SK-N-SH (cell line): Measurements from ENCODE around the gene NUP205. TPM values are rescaled to one million over a fixed set of nuclear protein-coding genes. Genes with fewer than 3 reads are reported as not detected.

Experiments used
- CTCF ChIA-PET: fragments of 300-600, 350-600 bp; formaldehyde crosslinking; extraction: SDS; loops from one replicate; lab custom pipeline; 2021; lab: Yijun Ruan, JAX
- POLR2A ChIA-PET: fragments of 350-600 bp; sonication (Branson Sonifier 250); formaldehyde crosslinking; extraction: SDS; loops from one replicate; lab custom pipeline; 2020; ENCODE audit warnings: antibody characterized with exemption, inconsistent platforms; lab: Yijun Ruan, JAX
- DNase-seq: peaks from one replicate; pipeline ENCODE4 v3.0.0; 2012
- H2AFZ ChIP-seq: fragments of 200-600 bp; sonication (generic); 2 replicates; pipeline ENCODE4 v1.8.1; 2016; ENCODE audit warnings: antibody characterized with exemption, mild to moderate bottlenecking, low read depth
- H3F3A ChIP-seq: fragments of 200-600 bp; sonication (generic); replicated peaks from 2 replicates; pipeline ENCODE3; 2016; ENCODE audit warnings: antibody characterized with exemption, mild to moderate bottlenecking; ENCODE audit not compliant: insufficient read depth
- H3K27ac ChIP-seq, 2 experiments: fragments of 200-500 bp in 1 of 2; fragments of 200-600 bp in 1 of 2; sonication (Bioruptor generic) in 1 of 2; sonication (generic), shearing (Covaris generic) in 1 of 2; 2 replicates each; pipeline versions ENCODE4 v1.5.1 to v1.6.1; 2014 to 2016; ENCODE audit warnings: low read depth in 2 of 2, inconsistent platforms in 1 of 2, low read length in 1 of 2, mild to moderate bottlenecking in 1 of 2, mixed read lengths in 1 of 2
- H3K27me3 ChIP-seq: fragments of 200-600 bp; sonication (generic), shearing (Covaris generic); 2 replicates; pipeline ENCODE4 v1.6.1; 2016; ENCODE audit warnings: mixed run types; ENCODE audit not compliant: insufficient read depth
- H3K36me3 ChIP-seq, 2 experiments: fragments of 200-500 bp in 1 of 2; fragments of 200-600 bp in 1 of 2; sonication (Bioruptor generic) in 1 of 2; sonication (generic) in 1 of 2; replicated peaks in 1 of 2; 2 replicates each; pipeline versions ENCODE3 to v1.5.1; 2014 to 2016; ENCODE audit warnings: low read length in 1 of 2, mild to moderate bottlenecking in 1 of 2; ENCODE audit not compliant: insufficient read depth in 2 of 2, control insufficient read depth in 1 of 2
- H3K4me1 ChIP-seq, 2 experiments: fragments of 200-500 bp in 1 of 2; fragments of 200-600 bp in 1 of 2; sonication (Bioruptor generic) in 1 of 2; sonication (generic), shearing (Covaris generic) in 1 of 2; 2 replicates each; pipeline versions ENCODE4 v1.5.1 to v1.6.1; 2014 to 2016; ENCODE audit warnings: low read depth in 1 of 2, low read length in 1 of 2, mixed run types in 1 of 2; ENCODE audit not compliant: insufficient read depth in 2 of 2, control insufficient read depth in 1 of 2
- H3K4me2 ChIP-seq: fragments of 200-600 bp; sonication (generic), shearing (Covaris generic); 2 replicates; pipeline ENCODE4 v1.6.1; 2017; ENCODE audit warnings: mixed run types
- H3K4me3 ChIP-seq, 2 experiments: fragments of 200-500 bp in 1 of 2; fragments of 200-600 bp in 1 of 2; sonication (Bioruptor generic) in 1 of 2; sonication (generic), shearing (Covaris generic) in 1 of 2; 2 replicates each; pipeline versions ENCODE4 v1.5.1 to v1.8.1; 2014 to 2016; ENCODE audit warnings: low read depth in 2 of 2, inconsistent platforms in 1 of 2, low read length in 1 of 2, mild to moderate bottlenecking in 1 of 2, mixed read lengths in 1 of 2, moderate library complexity in 1 of 2
- H3K79me2 ChIP-seq: fragments of 200-600 bp; sonication (generic); 2 replicates; pipeline ENCODE4 v1.8.1; 2017; ENCODE audit warnings: mild to moderate bottlenecking; ENCODE audit not compliant: insufficient read depth
- H3K9ac ChIP-seq: fragments of 200-600 bp; sonication (generic); 2 replicates; pipeline ENCODE4 v1.6.1; 2017; ENCODE audit warnings: mixed run types
- H3K9me2 ChIP-seq: fragments of 200-600 bp; sonication (generic); 2 replicates; pipeline ENCODE4 v1.6.1; 2017; ENCODE audit warnings: mixed run types
- H3K9me3 ChIP-seq: fragments of 200-600 bp; sonication (generic); 2 replicates; pipeline ENCODE4 v1.6.1; 2017; ENCODE audit warnings: mixed run types, mild to moderate bottlenecking, moderate library complexity
- H4K20me1 ChIP-seq: fragments of 200-600 bp; sonication (generic); 2 replicates; pipeline ENCODE4 v1.6.1; 2017; ENCODE audit warnings: mild to moderate bottlenecking, mixed run types; ENCODE audit not compliant: insufficient read depth
- CTCF ChIP-seq: fragments of 200-600 bp; sonication (generic); IDR thresholded peaks from 2 replicates; pipeline ENCODE4 v1.6.1; 2017; ENCODE audit warnings: antibody characterized with exemption, mild to moderate bottlenecking, moderate library complexity
- MAX ChIP-seq: IDR thresholded peaks from 2 replicates; pipeline ENCODE4 v1.4.0; 2012; ENCODE audit warnings: low read depth
- NFIC ChIP-seq: IDR thresholded peaks from 2 replicates; pipeline ENCODE4 v1.4.0; 2012; ENCODE audit warnings: borderline replicate concordance
- NRF1 ChIP-seq: IDR thresholded peaks from 2 replicates; pipeline ENCODE4 v1.6.1; 2012; ENCODE audit warnings: low read depth, mild to moderate bottlenecking, low read length
- RAD21 ChIP-seq: IDR thresholded peaks from 2 replicates; pipeline ENCODE4 v1.6.1; 2012; ENCODE audit warnings: mild to moderate bottlenecking, low read length
- REST ChIP-seq: IDR thresholded peaks from 2 replicates; pipeline ENCODE4 v1.6.1; 2012; ENCODE audit warnings: mild to moderate bottlenecking, low read depth, low read length, moderate library complexity
- SMC3 ChIP-seq: IDR thresholded peaks from 2 replicates; pipeline ENCODE4 v1.6.1; 2012; ENCODE audit warnings: low read depth, low read length, improper control_type of control experiment
- YY1 ChIP-seq: IDR thresholded peaks from 2 replicates; pipeline ENCODE4 v1.4.0; 2012; ENCODE audit warnings: low read depth, mild to moderate bottlenecking
- WGBS: methylation state at CpG from one replicate; pipeline ENCODE4 v1.1.6; 2017; ENCODE audit warnings: low lambda C conversion rate; 5-methylcytosine and 5-hydroxymethylcytosine counted together
- polyA plus RNA-seq, 3 experiments: library from polyadenylated mRNA; depleted of rRNA; stranded (reverse); fragments of >200 nt; gene quantifications; 2 replicates each; pipeline ENCODE4 v1.2.3, GENCODE V29; 2012

The NUP205 gene
- polyA plus RNA-seq, 1 of the 3 experiments (the other 2 are of a cell fraction) = 48.2 TPM

DNA sequence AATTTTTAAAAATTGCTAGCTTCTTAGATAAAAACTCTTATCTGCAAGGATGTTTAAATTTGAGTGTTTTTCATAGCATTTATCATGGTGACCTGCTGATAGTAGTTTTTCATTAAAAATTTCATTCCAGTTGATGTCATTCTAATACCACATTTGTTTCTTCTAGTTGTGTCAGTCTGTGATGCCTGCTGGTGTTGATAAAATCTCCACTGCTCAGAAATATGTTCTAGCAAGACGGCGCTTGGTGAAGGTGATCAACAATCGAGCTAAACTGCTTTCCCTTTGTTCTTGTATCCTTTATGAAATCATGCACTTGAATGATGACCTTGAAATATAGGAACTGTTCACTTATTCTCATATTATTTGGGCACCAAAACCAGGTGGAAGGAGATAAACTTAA lies 87.0 kb downstream of the NUP205 start:
- 58% methylated on average over 3 of the region's 3 CpGs for WGBS

DNA sequence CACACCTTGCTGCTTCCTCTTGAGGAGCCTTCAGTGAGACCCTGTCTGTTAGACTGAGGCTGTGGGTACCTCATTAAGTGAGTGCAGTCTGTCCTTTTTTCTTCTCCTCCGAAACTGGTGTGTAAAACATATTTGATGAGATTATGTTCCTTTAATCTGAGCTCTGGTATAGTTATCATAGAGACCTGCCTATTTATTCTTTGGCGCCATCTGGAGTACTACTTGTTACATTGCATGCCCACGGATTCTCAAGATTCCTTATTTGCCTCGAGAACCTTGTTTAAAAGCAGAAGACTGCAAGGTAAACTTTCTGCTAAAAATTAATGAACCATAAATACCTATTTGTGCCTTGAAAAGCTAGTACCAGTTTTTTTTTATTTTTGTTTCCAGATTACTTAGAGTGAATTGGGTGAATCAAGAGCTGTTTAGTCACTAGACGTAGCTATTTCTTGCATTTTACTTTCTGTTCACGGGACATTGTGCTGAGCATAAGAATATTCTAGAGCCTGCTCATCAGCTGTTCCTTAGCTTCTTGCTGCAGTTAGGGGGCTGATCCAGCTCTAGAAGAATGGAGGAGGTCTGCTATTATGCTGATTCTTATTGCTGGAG lies 87.7 kb downstream of the NUP205 start:
- Histone ChIP-seq H3K9me2 (no peaks in the 10 kb centered on the region), H3K4me3 (no peak overlapping the region), H3K79me2 (no peaks in the 10 kb centered on the region), H3F3A (no peaks in the 10 kb centered on the region), H2AFZ (no peak overlapping the region), H3K27ac (peak overlapping the region in 1 of 2 experiments; percentile 24; a peak in 2 of 4 replicates), H3K4me2 (no peak overlapping the region), H3K9me3 (no peaks in the 10 kb centered on the region), H3K36me3 (peaks cover 53 to 75% of the 10 kb centered on the region in 2 experiments), H3K27me3 (no peaks in the 10 kb centered on the region), H3K4me1 (peaks cover 0 to 6% of the 10 kb centered on the region in 2 experiments; a peak in 2 of 4 replicates), H4K20me1 (no peaks in the 10 kb centered on the region), H3K9ac (no peak overlapping the region)
- 49% methylated on average over 6 of the region's 6 CpGs for WGBS
- no peak for TF ChIP-seq NRF1
- TF ChIP-seq SMC3 = peak; percentile 86
- no peak for TF ChIP-seq REST
- TF ChIP-seq NFIC = no peak
- peak; percentile 80 for TF ChIP-seq RAD21
- TF ChIP-seq CTCF = peak; percentile 92
- TF ChIP-seq MAX = no peak
- POLR2A ChIA-PET = interaction anchor here (0.8 kb wide), 1 partner anchor 16 kb away, joined by 3 read pairs; no protein-coding TSS in a partner anchor
- DNase-seq = peak; percentile 62
- CTCF ChIA-PET = interaction anchor here (0.6 to 11.7 kb wide), 70 partner anchors 8 to 584 kb away, joined by 3 to 273 read pairs (median 4); partner anchors contain the start of genes NUP205 and STMP1

More for the DNA sequence above, 87.0 kb downstream of the NUP205 start:
- TF ChIP-seq RAD21 = peak; percentile 6; the same call in 1 of the 2 replicates
- no peak for TF ChIP-seq YY1
- Histone ChIP-seq H3K4me3 (no peak overlapping the region), H4K20me1 (no peaks in the 10 kb centered on the region), H3K27me3 (no peaks in the 10 kb centered on the region), H3K4me1 (peaks cover 0 to 6% of the 10 kb centered on the region in 2 experiments; a peak in 2 of 4 replicates), H3K27ac (peak overlapping the region in 1 of 2 experiments; percentile 24; a peak in 2 of 4 replicates), H3K9me2 (no peaks in the 10 kb centered on the region), H3K36me3 (peaks cover 56 to 78% of the 10 kb centered on the region in 2 experiments), H3K9ac (no peak overlapping the region), H3K4me2 (no peak overlapping the region), H3F3A (no peaks in the 10 kb centered on the region), H3K9me3 (no peaks in the 10 kb centered on the region), H2AFZ (no peak overlapping the region), H3K79me2 (no peaks in the 10 kb centered on the region)
- no peak for DNase-seq
- POLR2A ChIA-PET = interaction anchor here (0.8 to 1.2 kb wide), 3 partner anchors 13 to 18 kb away, joined by 3 read pairs; partner anchors contain the start of gene STMP1
- CTCF ChIA-PET = interaction anchor here (0.6 to 11.7 kb wide), 63 partner anchors 9 to 585 kb away, joined by 3 to 273 read pairs (median 4); partner anchors contain the start of genes NUP205 and STMP1
